GM19099 (cell line): ENCODE data around the gene SLC18B1.

Experiments
- POLR2A ChIP-seq: IDR thresholded peaks from 3 replicates; pipeline ENCODE4 v1.6.1; 2011; ENCODE audit warnings: low read depth; ENCODE audit not compliant: insufficient read length; ENCODE audit errors: extremely low read depth

The SLC18B1 gene

DNA sequence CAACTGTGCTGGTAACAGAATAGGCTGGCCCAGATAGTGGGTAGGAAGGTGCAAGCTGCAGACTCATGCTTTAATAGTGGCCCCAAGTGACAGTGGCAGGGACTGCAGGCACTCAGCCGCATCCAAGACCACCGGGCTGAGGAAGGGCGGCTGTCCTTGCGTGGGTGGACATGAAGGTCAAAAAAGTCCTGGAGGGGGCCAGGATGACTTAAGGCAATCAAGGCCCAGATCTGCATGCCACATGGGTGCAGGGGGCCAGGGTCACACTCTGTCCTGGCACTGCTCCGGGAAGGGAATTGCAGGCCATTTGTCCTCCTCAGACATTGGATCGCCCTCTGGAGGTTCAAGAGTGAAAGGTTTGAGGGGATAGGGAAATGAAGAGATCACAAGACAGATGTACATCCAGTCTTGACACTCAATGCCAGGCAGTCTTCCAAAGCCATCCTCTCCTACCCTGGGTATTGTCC, 30.4 kb downstream of the SLC18B1 start:
- no peak for TF ChIP-seq POLR2A

DNA sequence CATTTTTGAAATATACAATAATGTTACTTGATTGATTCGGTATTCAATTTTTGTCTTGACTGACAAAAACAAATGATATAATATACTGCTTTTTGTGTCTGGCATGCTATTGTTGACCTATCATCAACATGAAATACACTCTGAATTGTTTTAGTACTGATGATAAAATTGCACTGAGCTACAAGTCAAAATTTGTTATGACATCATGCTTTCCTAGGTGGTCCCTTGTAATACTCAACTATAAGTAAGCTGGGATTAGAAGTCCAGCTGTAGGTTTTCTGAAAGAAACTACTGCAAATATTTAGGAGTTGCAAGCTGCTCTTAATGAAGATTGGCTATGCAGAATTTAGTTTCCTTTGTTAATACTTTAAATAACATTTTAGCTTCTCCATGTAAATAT, 32.9 kb downstream of the SLC18B1 start:
- no peak for TF ChIP-seq POLR2A

DNA sequence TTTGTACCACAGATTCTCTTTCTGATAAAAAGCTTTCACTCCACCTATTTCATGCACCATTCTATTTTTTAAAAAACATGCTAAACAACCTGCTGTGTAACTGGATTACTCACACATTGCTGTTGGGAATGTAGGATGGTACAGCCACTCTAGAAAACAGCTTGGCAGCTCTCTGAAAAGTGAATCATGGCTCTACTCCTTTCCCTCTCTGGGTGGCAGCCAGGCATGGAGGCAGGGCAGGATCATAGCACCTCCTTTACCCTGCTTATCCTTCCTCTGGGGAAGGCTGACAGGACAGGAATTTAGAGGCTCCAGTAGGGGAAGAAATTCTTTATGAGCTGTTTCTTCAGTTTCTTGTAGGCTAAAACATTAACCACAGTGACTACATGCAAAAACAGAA, 34.1 kb downstream of the SLC18B1 start:
- no peak for TF ChIP-seq POLR2A

DNA sequence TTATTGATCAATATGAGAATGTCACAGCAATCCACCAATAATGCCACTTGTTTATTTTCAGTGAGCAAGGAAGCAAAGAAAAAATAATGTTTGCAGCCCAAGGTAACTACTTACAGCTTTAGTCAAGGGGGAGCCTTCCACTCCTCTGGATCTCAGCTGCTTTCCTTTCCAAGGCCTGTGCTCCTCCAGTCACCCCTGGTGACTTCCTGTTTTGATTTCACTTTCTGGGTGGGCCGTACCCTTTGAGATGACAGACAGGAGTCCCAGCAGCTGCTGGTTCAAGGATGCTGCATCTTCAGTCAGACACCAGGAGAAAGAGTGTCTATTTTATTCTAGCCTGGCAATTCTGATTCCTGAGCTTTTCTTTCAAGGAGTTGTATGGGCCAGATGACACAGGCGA, 35.2 kb downstream of the SLC18B1 start:
- no peak for TF ChIP-seq POLR2A

DNA sequence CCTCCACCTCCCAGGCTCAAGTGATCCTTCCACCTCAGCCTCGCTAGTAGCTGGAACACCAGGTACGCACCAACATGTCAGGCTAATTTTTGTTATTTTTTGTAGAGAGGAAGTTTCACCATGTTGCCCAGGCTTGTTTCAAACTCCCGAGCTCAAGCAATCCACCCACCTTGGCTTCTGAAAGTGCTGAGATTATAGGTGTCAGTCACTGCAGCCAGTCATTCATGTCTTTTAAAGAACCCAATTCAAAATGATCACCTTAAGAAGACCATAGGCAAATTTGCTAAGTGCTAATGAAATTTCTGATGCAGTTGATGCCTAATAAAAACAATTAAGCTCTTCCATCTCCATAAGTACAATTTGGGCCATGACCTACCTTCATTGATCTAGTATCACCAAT, 38.2 kb downstream of the SLC18B1 start:
- TF ChIP-seq POLR2A: no peak

DNA sequence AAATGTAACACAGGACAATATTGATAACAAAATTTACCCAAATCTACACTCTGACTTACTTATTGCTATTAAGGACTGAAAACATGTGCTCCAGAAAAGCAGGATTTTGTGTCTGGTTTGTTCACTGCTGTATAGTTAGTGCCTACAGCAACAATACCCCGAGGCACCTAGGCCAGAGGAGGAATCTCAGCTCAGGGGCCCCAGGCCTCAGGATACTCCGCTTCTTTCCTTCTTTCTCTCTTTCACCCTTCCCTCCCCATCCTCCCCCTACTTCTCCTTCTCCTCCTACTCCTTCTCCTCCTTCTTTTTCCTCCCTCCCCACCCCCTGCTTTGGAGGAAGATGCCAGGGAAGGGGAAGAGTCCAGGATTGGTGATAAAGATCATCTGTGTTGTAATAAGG, 39.7 kb downstream of the SLC18B1 start:
- TF ChIP-seq POLR2A: no peak

DNA sequence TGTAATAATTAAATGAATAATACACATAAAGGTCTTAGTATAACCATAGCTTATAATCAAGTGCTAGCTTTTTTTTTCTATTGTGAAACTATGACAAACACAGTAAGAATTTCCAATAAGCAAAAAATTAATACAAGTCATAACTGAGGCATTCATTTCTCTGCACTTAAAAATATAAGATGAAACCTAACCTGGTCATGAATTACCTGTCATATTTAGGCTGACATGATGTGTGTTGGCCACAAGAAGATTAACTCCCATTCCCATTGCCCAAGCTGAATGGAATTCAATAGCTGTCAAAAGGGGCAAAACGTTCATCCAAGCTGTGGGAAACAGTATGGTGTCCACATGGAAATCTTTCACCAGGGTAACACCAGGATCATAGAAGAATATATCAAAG, 46.2 kb downstream of the SLC18B1 start:
- no peak for TF ChIP-seq POLR2A

DNA sequence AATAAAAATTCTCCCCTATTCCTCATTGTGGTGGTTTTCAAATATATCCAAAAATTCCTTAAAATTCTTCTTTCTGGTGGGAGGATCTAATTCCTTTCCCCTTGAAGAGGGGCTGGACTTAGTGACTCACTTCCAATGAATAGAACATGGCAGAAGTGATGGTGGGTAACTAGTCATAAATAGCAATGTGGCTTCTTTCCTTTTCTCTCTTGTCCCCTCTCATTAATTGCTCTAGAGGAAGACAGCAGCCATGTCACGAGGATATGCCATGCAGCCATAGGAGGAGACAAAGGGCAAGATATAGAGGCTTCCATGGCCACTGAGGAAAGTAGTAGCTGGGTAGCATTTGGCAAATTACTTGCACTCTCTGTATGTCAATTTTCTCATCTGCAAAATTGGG, 46.6 kb downstream of the SLC18B1 start:
- no peak for TF ChIP-seq POLR2A

DNA sequence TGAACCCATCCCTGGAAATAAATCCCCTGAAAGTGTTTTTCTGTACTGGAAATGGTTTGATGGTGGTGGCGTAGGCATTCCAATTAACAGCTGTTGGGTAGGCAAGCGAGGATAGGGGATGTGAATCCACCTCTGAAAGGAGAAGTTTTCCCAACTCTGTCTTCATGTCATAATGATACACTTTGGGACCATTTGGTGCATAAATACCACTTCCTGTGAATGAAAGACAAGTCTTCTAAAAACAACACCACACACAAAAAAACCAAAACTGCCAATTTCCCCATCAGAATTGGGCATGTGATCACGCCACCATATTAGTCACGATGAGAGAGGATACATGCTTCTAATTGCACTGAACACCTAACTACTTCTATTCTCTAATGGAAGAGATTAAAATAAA, 47.1 kb downstream of the SLC18B1 start:
- TF ChIP-seq POLR2A: no peak

DNA sequence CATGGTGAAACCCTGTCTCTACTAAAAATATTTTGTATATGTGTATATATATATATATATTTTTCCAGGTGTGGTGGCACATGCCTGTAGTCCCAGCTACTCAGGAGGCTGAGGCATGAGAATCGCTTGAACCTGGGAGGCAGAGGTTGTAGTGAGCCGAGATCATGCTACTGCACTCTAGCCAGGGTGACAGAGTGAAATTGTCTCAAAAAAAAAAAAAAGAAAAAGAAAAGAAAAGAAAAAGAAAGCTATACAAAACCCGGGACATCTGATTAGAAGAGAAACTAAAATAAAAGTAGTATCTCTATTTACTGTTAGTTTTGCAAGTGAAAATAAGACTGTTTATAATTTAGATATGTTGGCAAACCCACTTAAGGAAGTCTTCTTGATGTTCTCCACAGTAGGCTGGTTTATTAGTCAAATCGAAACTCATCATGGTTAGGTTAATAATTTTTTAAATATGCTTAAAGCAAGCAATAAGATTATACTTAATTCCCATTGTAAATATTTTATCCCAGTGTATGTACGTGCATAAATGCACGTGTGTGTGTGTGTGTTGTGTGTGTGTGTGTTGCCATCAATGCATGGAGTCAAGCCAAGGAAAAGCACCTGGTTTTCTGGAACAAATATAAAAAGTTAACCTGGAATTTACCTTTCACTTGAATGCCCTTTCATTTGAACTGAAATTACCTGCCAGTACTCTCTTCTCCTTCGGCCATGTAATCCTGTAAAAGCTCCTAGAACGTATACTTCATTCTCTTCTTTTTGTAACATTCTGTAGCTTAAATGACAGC, 47.8 kb downstream of the SLC18B1 start:
- TF ChIP-seq POLR2A: no peak

DNA sequence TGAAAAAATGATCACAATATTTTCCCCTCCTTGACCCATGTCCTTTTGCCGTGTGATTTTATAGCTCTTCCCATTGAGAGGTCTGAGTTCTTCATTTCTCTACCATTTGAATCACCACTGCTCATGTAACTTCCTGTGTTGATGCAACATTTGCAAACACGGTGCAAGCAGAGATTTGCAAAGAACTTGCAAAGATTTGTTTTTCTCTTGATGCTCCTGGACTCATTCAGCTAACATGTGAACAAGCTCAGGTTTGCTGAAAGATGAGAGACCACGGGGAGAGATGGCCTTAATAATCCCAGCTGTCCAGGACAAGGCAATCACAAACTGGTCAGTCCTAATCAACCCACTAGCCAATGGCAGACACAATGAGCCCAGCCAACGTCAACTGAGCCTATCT, 49.3 kb downstream of the SLC18B1 start:
- TF ChIP-seq POLR2A: no peak

DNA sequence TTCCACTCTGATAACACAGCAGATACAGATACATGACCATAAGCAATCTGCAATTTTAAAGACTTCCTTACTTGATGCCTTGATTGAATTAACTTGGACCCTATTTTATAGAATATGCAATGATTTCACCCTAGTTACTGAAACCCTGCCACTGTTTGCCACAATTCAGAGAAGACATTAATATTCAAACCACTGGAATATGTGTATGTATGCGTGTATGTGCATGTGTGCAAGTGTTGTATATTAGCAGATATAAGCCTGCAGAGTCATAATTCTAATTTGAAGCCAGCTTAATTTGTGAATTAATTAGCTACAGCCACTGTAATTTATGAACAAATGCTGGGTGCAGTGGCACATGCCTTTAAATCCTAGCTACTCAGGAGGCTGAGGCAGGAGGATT, 50.0 kb downstream of the SLC18B1 start:
- TF ChIP-seq POLR2A: no peak

DNA sequence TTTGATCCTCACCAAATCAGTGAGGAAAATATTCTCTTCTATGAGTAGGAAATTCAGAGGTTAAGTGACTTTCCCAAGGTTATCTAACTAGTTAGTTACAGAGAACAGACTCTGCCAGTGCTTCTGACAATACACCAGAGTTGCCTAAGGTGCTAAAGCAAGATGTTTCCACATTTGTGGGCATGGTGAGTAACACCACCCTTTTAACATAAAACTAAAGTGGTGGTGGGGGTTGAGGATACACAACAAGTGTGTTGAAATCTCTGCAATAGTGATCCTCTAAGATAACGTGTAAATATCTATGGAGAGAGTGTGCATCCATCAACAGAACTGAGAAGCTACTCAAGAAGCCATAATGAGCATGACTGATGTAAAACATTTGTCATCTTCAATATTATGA, 52.4 kb downstream of the SLC18B1 start:
- TF ChIP-seq POLR2A: no peak

DNA sequence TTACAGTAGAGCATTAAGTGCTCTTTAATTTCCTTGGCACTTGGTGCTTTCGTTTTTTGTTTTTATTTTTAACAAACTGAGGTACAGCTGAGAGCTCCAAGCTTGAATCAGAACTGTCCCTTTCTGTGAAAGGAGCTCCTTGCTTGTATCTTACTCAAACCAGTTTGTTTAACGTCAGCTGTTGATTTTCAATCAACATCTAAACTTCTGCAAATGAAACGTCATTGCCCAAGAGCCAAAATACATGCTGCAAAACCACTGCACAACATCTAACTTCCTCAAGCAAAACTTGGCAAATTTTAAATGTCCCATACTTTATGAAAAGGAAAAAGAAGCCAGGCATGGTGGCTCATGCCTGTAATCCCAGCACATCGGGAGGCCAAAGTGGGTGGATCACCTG, 55.9 kb downstream of the SLC18B1 start:
- TF ChIP-seq POLR2A: no peak

DNA sequence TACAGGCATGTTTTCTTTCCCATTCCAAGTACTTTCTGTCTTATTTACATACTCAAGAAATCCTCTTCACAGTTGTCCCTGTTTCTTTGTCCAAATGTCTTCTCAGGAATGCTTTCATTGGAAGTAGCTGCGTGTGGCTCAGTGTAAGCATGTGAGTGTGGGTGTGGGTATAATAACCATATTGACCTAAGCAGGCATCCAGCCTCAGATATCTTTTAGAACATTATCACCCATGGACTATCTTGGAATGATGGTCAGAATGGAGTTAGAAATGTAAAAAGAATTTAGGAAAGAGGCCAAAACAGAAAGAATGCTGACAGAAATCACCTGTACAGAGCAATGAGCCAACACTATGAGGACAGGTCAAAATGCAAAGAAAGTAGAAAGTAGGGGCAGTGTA, 57.2 kb downstream of the SLC18B1 start:
- TF ChIP-seq POLR2A: no peak

DNA sequence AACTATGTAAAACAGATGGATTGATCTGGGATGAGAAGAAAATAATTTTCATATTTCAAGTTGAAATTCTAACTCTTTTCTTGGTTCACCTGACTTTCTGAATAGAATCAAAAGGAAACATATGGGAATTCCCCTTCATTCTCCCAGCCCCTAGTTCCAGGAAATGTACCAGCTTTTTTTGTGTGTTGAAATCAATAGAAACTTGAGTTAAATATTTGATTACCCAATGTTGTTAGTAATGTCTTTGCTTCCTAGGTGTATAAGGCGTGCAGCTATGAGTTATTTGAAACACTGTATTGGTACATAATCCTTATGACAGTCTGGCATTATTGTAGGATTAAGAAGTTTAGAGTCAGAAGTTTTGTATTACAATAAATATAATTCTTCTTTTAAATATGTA, 62.2 kb downstream of the SLC18B1 start:
- no peak for TF ChIP-seq POLR2A

DNA sequence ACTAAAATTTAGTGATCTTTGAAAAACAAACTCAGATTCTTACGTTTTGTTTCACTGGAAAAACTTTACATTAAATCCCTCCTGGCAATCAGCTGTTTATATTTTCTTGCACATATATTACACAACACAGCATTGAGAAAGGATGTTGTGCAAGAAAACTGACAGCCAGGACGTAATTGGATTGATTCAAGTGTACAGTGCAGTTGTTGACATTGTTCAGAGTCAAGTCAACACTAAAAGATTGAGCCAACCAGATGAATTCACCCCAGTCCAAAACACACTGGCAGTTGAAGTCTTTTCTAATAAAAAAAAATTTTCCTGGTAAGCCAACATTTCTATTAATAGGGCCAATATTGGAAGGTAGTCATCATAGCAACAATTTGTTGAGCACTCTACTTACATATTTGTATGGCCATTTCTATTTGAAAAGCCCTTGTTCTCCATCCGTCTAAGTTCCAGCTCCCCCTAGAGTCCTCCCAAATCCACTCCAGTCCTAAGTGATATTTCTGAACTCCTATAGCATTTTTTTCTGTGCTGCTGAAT, 63.7 kb downstream of the SLC18B1 start:
- TF ChIP-seq POLR2A: no peak
